Cardiac muscle cell (in vitro differentiated cells and primary cell): ENCODE results near the gene B3GALNT1. TPM values are rescaled to one million over a fixed set of nuclear protein-coding genes. Genes with fewer than 3 reads are reported as not detected.

Source experiments
- DNase-seq, 2 donors: peaks; one replicate each; pipeline versions ENCODE4 v3.0.0 to v3.0.0-alpha.2; 2010 to 2017; ENCODE audit warnings: low read depth in 1 of 2, low spot score in 1 of 2
- H3K27ac ChIP-seq: fragments of 200-600 bp; sonication (generic); 2 replicates; pipeline ENCODE4 v1.5.1; 2016
- H3K27me3 ChIP-seq: fragments of 200-600 bp; sonication (generic); 2 replicates; pipeline ENCODE4 v1.6.0; 2016; ENCODE audit warnings: control low read depth
- H3K36me3 ChIP-seq: fragments of 200-600 bp; sonication (generic); 2 replicates; pipeline ENCODE4 v1.5.1; 2016; ENCODE audit warnings: control low read depth
- H3K4me1 ChIP-seq: fragments of 200-600 bp; sonication (generic); 2 replicates; pipeline ENCODE4 v1.8.1; 2017; ENCODE audit warnings: low read depth, mild to moderate bottlenecking, mixed run types
- H3K4me3 ChIP-seq: fragments of 200-600 bp; sonication (generic); 2 replicates; pipeline ENCODE4 v1.5.1; 2016; ENCODE audit warnings: mild to moderate bottlenecking
- H3K9me3 ChIP-seq: fragments of 200-600 bp; sonication (generic); 2 replicates; pipeline ENCODE4 v1.5.1; 2017; ENCODE audit warnings: low read depth, mild to moderate bottlenecking, control low read depth
- polyA plus RNA-seq: library from polyadenylated mRNA; unstranded; fragments of >200 nt; fragmentation: Nextera tagmentation; extraction: Ambion mirVana; gene quantifications from 2 replicates; pipeline ENCODE4 v1.2.1, GENCODE V29; 2016
- total RNA-seq: library from RNA; depleted of rRNA; stranded (reverse); fragments of >200 nt; gene quantifications from 2 replicates; pipeline ENCODE4 v1.2.3, GENCODE V29; 2016
- TF ChIP-seq, protein P1 (sequence below): IDR thresholded peaks from 2 replicates; pipeline ENCODE4 v1.5.1; 2012; ENCODE audit warnings: low read depth, mild to moderate bottlenecking, low read length

B3GALNT1 gene
- total and polyA plus RNA-seq, 2 experiments from 2014 or later = 6.6 to 10.8 TPM

GRCh38 chr3:161096771-161097367 lies 8.3 kb downstream of the B3GALNT1 start:
- no peak overlapping the region for H3K27ac ChIP-seq
- H3K4me1 ChIP-seq = peaks cover 17% of the 10 kb centered on the region
- H3K27me3 ChIP-seq = no peaks in the 10 kb centered on the region
- H3K36me3 ChIP-seq = no peaks in the 10 kb centered on the region
- TF ChIP-seq, protein P1, sequence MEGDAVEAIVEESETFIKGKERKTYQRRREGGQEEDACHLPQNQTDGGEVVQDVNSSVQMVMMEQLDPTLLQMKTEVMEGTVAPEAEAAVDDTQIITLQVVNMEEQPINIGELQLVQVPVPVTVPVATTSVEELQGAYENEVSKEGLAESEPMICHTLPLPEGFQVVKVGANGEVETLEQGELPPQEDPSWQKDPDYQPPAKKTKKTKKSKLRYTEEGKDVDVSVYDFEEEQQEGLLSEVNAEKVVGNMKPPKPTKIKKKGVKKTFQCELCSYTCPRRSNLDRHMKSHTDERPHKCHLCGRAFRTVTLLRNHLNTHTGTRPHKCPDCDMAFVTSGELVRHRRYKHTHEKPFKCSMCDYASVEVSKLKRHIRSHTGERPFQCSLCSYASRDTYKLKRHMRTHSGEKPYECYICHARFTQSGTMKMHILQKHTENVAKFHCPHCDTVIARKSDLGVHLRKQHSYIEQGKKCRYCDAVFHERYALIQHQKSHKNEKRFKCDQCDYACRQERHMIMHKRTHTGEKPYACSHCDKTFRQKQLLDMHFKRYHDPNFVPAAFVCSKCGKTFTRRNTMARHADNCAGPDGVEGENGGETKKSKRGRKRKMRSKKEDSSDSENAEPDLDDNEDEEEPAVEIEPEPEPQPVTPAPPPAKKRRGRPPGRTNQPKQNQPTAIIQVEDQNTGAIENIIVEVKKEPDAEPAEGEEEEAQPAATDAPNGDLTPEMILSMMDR = peak; percentile 32
- no peaks in the 10 kb centered on the region for H3K9me3 ChIP-seq
- peak; percentile 6 to 29 for DNase-seq
- H3K4me3 ChIP-seq = no peak overlapping the region

DNA sequence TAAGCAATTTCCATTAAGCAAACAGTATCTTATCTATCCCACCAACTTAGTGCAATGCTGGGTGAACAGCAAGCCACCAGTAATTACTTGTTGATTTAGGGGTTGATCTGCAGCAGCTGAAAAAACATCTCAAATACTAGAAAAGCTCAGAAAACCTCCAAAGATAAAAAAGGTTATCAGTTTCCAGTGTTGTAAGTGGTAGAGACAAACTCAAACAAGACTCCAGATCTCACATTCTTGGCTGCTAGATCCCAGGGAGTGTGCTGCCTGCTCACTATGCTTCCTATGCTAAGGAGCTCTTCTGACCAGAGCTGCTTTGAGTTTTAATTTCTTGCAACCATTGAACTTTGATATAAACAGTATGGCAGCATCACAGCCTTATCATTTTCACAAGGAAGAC lies 11.3 kb downstream of the B3GALNT1 start:
- Histone ChIP-seq H3K27ac (no peak overlapping the region), H3K4me1 (peaks cover 6% of the 10 kb centered on the region), H3K4me3 (no peak overlapping the region), H3K27me3 (no peaks in the 10 kb centered on the region), H3K36me3 (no peaks in the 10 kb centered on the region), H3K9me3 (no peaks in the 10 kb centered on the region)
- DNase-seq = peak in 1 of 2 donors; percentile 21
- TF ChIP-seq, protein P1 = no peak

DNA sequence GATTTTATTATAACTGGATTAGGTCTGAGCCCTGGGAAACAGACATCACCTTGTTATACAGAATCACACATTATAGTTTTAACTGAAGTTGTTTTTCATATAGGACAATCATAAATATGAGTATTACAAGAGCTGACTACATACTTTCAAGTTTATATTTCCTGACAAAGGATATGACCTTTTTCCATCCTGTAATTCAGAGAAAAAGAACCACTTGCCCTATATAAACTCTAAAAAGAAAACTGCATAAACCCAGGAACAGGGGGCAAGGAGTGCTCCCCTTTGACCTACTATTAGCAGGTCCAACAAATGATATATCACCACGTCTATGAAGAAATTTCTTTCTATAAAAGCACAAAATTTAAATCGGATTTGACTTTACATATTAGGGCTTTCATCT lies 20.9 kb downstream of the B3GALNT1 start:
- TF ChIP-seq, protein P1 = no peak
- Histone ChIP-seq H3K27me3 (no peaks in the 10 kb centered on the region), H3K27ac (no peak overlapping the region), H3K4me3 (no peak overlapping the region), H3K4me1 (no peaks in the 10 kb centered on the region), H3K36me3 (no peaks in the 10 kb centered on the region), H3K9me3 (no peaks in the 10 kb centered on the region)
- DNase-seq = no peak

DNA sequence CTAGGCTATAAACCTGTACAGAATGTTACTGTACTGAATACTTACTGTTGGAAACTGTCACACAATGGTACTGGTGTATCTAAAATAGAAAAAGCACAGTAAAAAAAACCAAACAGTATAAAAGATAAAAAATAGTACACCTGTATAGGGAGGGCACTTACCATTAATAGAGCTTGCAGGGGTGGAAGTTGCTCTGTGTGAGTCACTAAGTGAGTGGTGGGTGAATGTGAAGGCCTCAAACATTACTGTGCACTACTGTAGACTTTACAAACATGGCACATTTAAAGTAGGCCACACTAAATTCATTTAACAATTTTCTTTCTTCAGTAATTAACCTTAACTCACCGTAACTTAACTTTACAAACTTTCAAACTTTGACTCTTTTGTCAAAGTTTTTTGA lies 22.0 kb downstream of the B3GALNT1 start:
- Histone ChIP-seq H3K4me1 (no peaks in the 10 kb centered on the region), H3K36me3 (no peaks in the 10 kb centered on the region), H3K27me3 (no peaks in the 10 kb centered on the region), H3K4me3 (no peak overlapping the region), H3K27ac (no peak overlapping the region), H3K9me3 (no peaks in the 10 kb centered on the region)
- TF ChIP-seq, protein P1 = no peak
- DNase-seq = no peak

GRCh38 chr3:161082063-161082462 lies 23.1 kb downstream of the B3GALNT1 start:
- TF ChIP-seq, protein P1 = no peak
- Histone ChIP-seq H3K4me3 (no peak overlapping the region), H3K36me3 (no peaks in the 10 kb centered on the region), H3K27me3 (no peaks in the 10 kb centered on the region), H3K9me3 (no peaks in the 10 kb centered on the region), H3K4me1 (no peaks in the 10 kb centered on the region), H3K27ac (no peak overlapping the region)
- peak in 1 of 2 donors; percentile 20 for DNase-seq

DNA sequence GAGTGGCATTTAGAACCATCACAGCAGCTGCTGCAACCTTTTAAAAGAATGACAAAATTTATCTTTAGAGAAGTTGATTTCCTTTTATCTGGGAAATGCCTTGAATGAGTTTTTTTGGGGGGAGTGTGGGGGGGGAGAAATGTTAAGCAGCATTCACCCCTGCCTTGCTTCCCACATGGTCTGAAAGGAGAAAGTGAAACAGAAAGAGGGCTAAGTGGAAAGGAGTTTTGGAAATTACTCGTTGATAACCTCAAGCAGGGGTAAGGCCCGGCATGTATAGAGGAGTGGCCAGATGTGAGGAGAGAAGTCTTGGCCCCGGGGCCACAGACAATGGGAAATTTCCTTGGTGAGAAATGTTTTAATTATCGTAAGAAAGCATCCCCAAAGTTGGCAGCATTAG lies 23.5 kb downstream of the B3GALNT1 start:
- TF ChIP-seq, protein P1 = no peak

More for the DNA sequence above, 23.5 kb downstream of the B3GALNT1 start:
- peak in 1 of 2 donors; percentile 27 for DNase-seq
- no peak overlapping the region for H3K4me3 ChIP-seq
- no peaks in the 10 kb centered on the region for H3K9me3 ChIP-seq
- H3K36me3 ChIP-seq = no peaks in the 10 kb centered on the region
- no peaks in the 10 kb centered on the region for H3K27me3 ChIP-seq
- H3K4me1 ChIP-seq = no peaks in the 10 kb centered on the region
- no peak overlapping the region for H3K27ac ChIP-seq
